WTC11 (cell line): ENCODE measurements around the gene AXDND1. TPM values are rescaled to one million over a fixed set of nuclear protein-coding genes. Genes with fewer than 3 reads are reported as not detected.
A peak's percentile ranks its signal among the peaks of the same experiment; 100 is the strongest.

Source experiments
- AFF4 ChIP-seq: sonication (generic); formaldehyde crosslinking; IDR thresholded peaks from 2 replicates; pipeline ENCODE4 v1.8.1; 2023; ENCODE audit warnings: mild to moderate bottlenecking, missing genetic modification reagents, borderline replicate concordance
- CREM ChIP-seq: sonication (generic); formaldehyde crosslinking; IDR thresholded peaks from 2 replicates; pipeline ENCODE4 v1.8.1; 2022; ENCODE audit warnings: mild to moderate bottlenecking, missing genetic modification reagents, moderate library complexity
- CTCF ChIP-seq: fragments of 200-600 bp; IDR thresholded peaks from 2 replicates; pipeline ENCODE4 v1.8.0; 2022; ENCODE audit warnings: antibody characterized with exemption
- E2F4 ChIP-seq: sonication (generic); formaldehyde crosslinking; IDR thresholded peaks from 2 replicates; pipeline ENCODE4 v1.8.1; 2022; ENCODE audit warnings: low read depth, mild to moderate bottlenecking, moderate library complexity, missing genetic modification reagents, borderline replicate concordance
- ESRRA ChIP-seq: sonication (generic); formaldehyde crosslinking; IDR thresholded peaks from 2 replicates; pipeline ENCODE4 v1.8.1; 2022; ENCODE audit warnings: mild to moderate bottlenecking, missing genetic modification reagents, borderline replicate concordance
- FOXJ3 ChIP-seq: sonication (generic); formaldehyde crosslinking; IDR thresholded peaks from 2 replicates; pipeline ENCODE4 v1.9.0; 2021; ENCODE audit warnings: missing genetic modification reagents, mild to moderate bottlenecking, borderline replicate concordance
- FOXP1 ChIP-seq: sonication (generic); formaldehyde crosslinking; IDR thresholded peaks from 2 replicates; pipeline ENCODE4 v1.8.0; 2022; ENCODE audit warnings: missing genetic modification reagents, mild to moderate bottlenecking, moderate library complexity, borderline replicate concordance
- HMGXB4 ChIP-seq: sonication (generic); formaldehyde crosslinking; IDR thresholded peaks from 2 replicates; pipeline ENCODE4 v1.8.1; 2023; ENCODE audit warnings: mild to moderate bottlenecking, moderate library complexity, missing genetic modification reagents
- MAX ChIP-seq: sonication (generic); formaldehyde crosslinking; IDR thresholded peaks from 2 replicates; pipeline ENCODE4 v1.8.0; 2022; ENCODE audit warnings: mild to moderate bottlenecking, missing genetic modification reagents
- NFE2L1 ChIP-seq: sonication (generic); formaldehyde crosslinking; IDR thresholded peaks from 2 replicates; pipeline ENCODE4 v1.8.1; 2023; ENCODE audit warnings: missing genetic modification reagents
- NR1H2 ChIP-seq: sonication (generic); formaldehyde crosslinking; IDR thresholded peaks from 2 replicates; pipeline ENCODE4 v1.9.0; 2021; ENCODE audit warnings: mild to moderate bottlenecking, moderate library complexity, missing genetic modification reagents
- OVOL2 ChIP-seq: fragments of 250-450 bp; sonication (Bioruptor Pico); IDR thresholded peaks from 2 replicates; pipeline ENCODE4 v1.9.0; 2021; ENCODE audit warnings: mild to moderate bottlenecking, borderline replicate concordance
- RELA ChIP-seq: sonication (generic); formaldehyde crosslinking; IDR thresholded peaks from 2 replicates; pipeline ENCODE4 v1.8.1; 2022; ENCODE audit warnings: missing genetic modification reagents, mild to moderate bottlenecking, borderline replicate concordance
- RORB ChIP-seq: fragments of 250-450 bp; sonication (Bioruptor Pico); IDR thresholded peaks from 2 replicates; pipeline ENCODE4 v1.9.0; 2021; ENCODE audit warnings: mild to moderate bottlenecking
- SP1 ChIP-seq: sonication (generic); formaldehyde crosslinking; conservative IDR thresholded peaks from 2 replicates; pipeline ENCODE4 v1.8.1; 2022; ENCODE audit warnings: missing genetic modification reagents
- TCF7 ChIP-seq: sonication (generic); formaldehyde crosslinking; IDR thresholded peaks from 2 replicates; pipeline ENCODE4 v1.8.0; 2022; ENCODE audit warnings: mild to moderate bottlenecking, low read depth, missing genetic modification reagents, moderate library complexity
- ZBTB43 ChIP-seq: sonication (generic); formaldehyde crosslinking; IDR thresholded peaks from 2 replicates; pipeline ENCODE4 v1.8.1; 2023; ENCODE audit warnings: mild to moderate bottlenecking, missing genetic modification reagents
- ZNF317 ChIP-seq: sonication (generic); formaldehyde crosslinking; IDR thresholded peaks from 2 replicates; pipeline ENCODE4 v1.8.1; 2023; ENCODE audit warnings: low read depth, mild to moderate bottlenecking, moderate library complexity, missing genetic modification reagents, borderline replicate concordance
- ZNF396 ChIP-seq: fragments of 250-450 bp; sonication (Bioruptor Pico); IDR thresholded peaks from 2 replicates; pipeline ENCODE4 v1.8.0; 2021; ENCODE audit warnings: mild to moderate bottlenecking, moderate library complexity, borderline replicate concordance
- ZNF423 ChIP-seq: fragments of 250-450 bp; sonication (Bioruptor Pico); IDR thresholded peaks from 2 replicates; pipeline ENCODE4 v2.1.2; 2022; ENCODE audit warnings: mild to moderate bottlenecking, moderate library complexity
- ZNF425 ChIP-seq: fragments of 250-450 bp; sonication (Bioruptor Pico); conservative IDR thresholded peaks from 2 replicates; pipeline ENCODE4 v1.9.0; 2021; ENCODE audit warnings: mild to moderate bottlenecking
- total RNA-seq: library from RNA; stranded (reverse); gene quantifications from 3 replicates; pipeline ENCODE4 v1.2.3, GENCODE V29; 2021

The AXDND1 gene
- total RNA-seq, 1 experiment from 2014 or later: not detected

- TF ChIP-seq AFF4 (no peak), CTCF (peak; percentile 61), FOXJ3 (CRISPR knock-in tag) (no peak), TCF7 (no peak), SP1 (CRISPR knock-in tag) (no peak; the same call in 1 of the 2 replicates), NFE2L1 (CRISPR knock-in tag) (no peak), MAX (CRISPR knock-in tag) (peak; percentile 61; the same call in 1 of the 2 replicates), NR1H2 (CRISPR knock-in tag) (no peak), HMGXB4 (CRISPR knock-in tag) (peak; percentile 76), ESRRA (no peak), ZNF423 (peak; percentile 94), ZNF425 (CRISPR knock-in tag) (no peak), ZNF317 (0 out of 2 replicates have a peak, but pooled peaks have one; percentile 15), ZBTB43 (CRISPR knock-in tag) (no peak), RORB (CRISPR knock-in tag) (no peak), ZNF396 (no peak), CREM (CRISPR knock-in tag) (no peak), RELA (CRISPR knock-in tag) (no peak), OVOL2 (CRISPR knock-in tag) (no peak), E2F4 (no peak), FOXP1 (0 out of 2 replicates have a peak, but pooled peaks have one; percentile 47)
These were observed 220.5 kb downstream of the AXDND1 start (continued) for GRCh38 chr1:179586107-179586823.
